D721Med (cell line): ENCODE measurements around the gene TMEM52.
"Not testable (repeated sequence)": the region's sequence is repeated elsewhere in the genome, so short reads cannot be mapped to it uniquely, and the experiment has no call there.

Experiments
- DNase-seq: peaks from one replicate; pipeline ENCODE4 v3.0.0; 2011; ENCODE audit warnings: low spot score; ENCODE audit not compliant: insufficient read length
- FAIRE-seq: peaks from 2 replicates; lab custom pipeline; 2011; peaks lifted over from hg19 to GRCh38; lab: Jason Lieb, UNC
- CTCF ChIP-seq: IDR thresholded peaks from 2 replicates; pipeline ENCODE4 v1.5.1; 2012; ENCODE audit warnings: mild to moderate bottlenecking, control low read depth; ENCODE audit not compliant: insufficient read depth; ENCODE audit errors: missing control alignments

The TMEM52 gene

GRCh38 chr1:1937061-1937460 is 18.0 kb upstream of the TMEM52 start:
- TF ChIP-seq CTCF: no peak
- DNase-seq (no peak), FAIRE-seq (no peak)

- FAIRE-seq, DNase-seq: not testable (repeated sequence)
Observed at GRCh38 chr1:1934848-1935247, 15.8 kb upstream of the TMEM52 start.

GRCh38 chr1:1929639-1930545 is 10.8 kb upstream of the TMEM52 start:
- TF ChIP-seq CTCF: no peak
- no peak for FAIRE-seq
- no peak for DNase-seq

GRCh38 chr1:1929102-1929638 is 10.1 kb upstream of the TMEM52 start:
- TF ChIP-seq CTCF: no peak
- no peak for DNase-seq
- no peak for FAIRE-seq

GRCh38 chr1:1928231-1929101 is 9.4 kb upstream of the TMEM52 start:
- FAIRE-seq: no peak
- no peak for DNase-seq
- no peak for TF ChIP-seq CTCF

- TF ChIP-seq CTCF: no peak
- DNase-seq (no peak), FAIRE-seq (no peak)
Observed at GRCh38 chr1:1927751-1928150, 8.7 kb upstream of the TMEM52 start.

GRCh38 chr1:1926886-1927660 is 8.0 kb upstream of the TMEM52 start:
- DNase-seq: no peak
- FAIRE-seq: no peak
- no peak for TF ChIP-seq CTCF
